ENCODE data around the gene FGF18.

DNA sequence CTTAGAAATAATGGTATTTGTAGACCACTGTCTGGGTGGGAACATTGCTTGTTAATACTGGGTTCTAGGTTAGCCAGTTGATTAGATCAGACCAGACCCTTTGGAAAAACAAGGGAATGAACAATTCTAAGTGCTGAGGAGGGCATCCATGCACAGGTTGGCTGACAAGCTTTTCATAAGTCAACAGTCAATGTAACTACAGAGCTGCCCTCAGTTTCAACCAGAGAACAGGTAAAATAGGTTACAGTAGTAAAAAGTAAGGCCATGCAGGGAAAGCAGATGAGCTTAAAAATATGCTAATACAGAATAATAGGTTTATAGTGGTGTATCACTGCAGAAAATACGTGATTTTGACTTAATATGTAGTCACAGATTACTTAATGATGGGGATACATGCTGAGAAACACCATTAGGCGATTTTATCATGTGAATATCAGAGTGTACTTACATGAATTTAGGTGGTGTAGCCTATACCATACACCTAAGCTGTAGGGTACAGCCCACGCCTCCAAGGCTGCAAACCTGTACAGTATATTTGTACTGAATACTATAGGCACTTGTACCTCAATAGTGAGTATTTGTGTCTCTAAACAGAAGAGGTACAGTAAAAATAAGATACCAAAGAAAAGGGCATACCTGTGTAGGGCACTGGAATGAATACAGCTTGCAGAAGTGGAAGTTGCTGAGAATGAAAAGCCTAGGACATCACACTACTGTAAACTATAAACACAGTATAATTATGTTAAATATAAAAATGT, 6.1 kb upstream of the FGF18 start:
- TF ChIP-seq POLR2A (IDR thresholded peaks at IDR 0.05) (no peak), POLR2AphosphoS5 (IDR thresholded peaks at IDR 0.05) (no peak), CTCF (IDR thresholded peaks at IDR 0.05) (no peak), EP300 (IDR thresholded peaks at IDR 0.05; ENCODE audit: low read depth) (no peak)
